HFFc6 (cell line): ENCODE data around the gene PHF21A. TPM values are rescaled to one million over a fixed set of nuclear protein-coding genes. Genes with fewer than 3 reads are reported as not detected.

ENCODE experiments used
- DNase-seq: peaks from one replicate; pipeline ENCODE4 v3.0.0-alpha.2; 2018
- H3K27ac Mint-ChIP-seq: 2 replicates; pipeline ENCODE4 v1.8.0; 2020; ENCODE audit warnings: mild to moderate bottlenecking, mixed read lengths
- H3K27me3 Mint-ChIP-seq: 2 replicates; pipeline ENCODE4 v1.8.0; 2021; ENCODE audit warnings: mild to moderate bottlenecking, moderate library complexity, mixed read lengths; ENCODE audit not compliant: insufficient read depth
- H3K36me3 Mint-ChIP-seq: 2 replicates; pipeline ENCODE4 v1.8.0; 2021; ENCODE audit warnings: low read depth, mixed read lengths
- H3K4me1 Mint-ChIP-seq: 2 replicates; pipeline ENCODE4 v1.8.0; 2020; ENCODE audit warnings: low read depth, mixed read lengths
- H3K4me3 Mint-ChIP-seq: 2 replicates; pipeline ENCODE4 v1.8.0; 2020; ENCODE audit warnings: mild to moderate bottlenecking, moderate library complexity, mixed read lengths
- H3K9me3 Mint-ChIP-seq: 2 replicates; pipeline ENCODE4 v1.8.0; 2020; ENCODE audit warnings: mild to moderate bottlenecking, mixed read lengths
- CTCF ChIP-seq: fragments of 200-600 bp; sonication (generic); IDR thresholded peaks from 2 replicates; pipeline ENCODE4 v1.5.0; 2021; ENCODE audit warnings: antibody characterized with exemption, mild to moderate bottlenecking
- total RNA-seq, 6 experiments: library from RNA; stranded (reverse); fragmentation: NEBNext Ultra II Directional; extraction: Animal tissue kit (Norgen Biotek cat#: 25700); gene quantifications; 2 replicates in 1 of 6; 3 replicates in 5 of 6; pipeline ENCODE4 v1.2.3, GENCODE V29; 2021

The PHF21A gene
- total RNA-seq, 6 experiments from 2014 or later = 25.5 to 32.4 (median 26.2) TPM

- Mint-ChIP-seq H3K36me3 (no peaks in the 10 kb centered on the region), H3K27me3 (peaks cover 4% of the 10 kb centered on the region), H3K4me3 (no peak overlapping the region), H3K4me1 (peaks cover 19% of the 10 kb centered on the region), H3K27ac (no peak overlapping the region), H3K9me3 (no peaks in the 10 kb centered on the region)
- no peak for TF ChIP-seq CTCF
- no peak for DNase-seq
Measured at GRCh38 chr11:45913942-45914635, 207.2 kb downstream of the PHF21A start.

- peaks cover 14% of the 10 kb centered on the region for H3K4me1 Mint-ChIP-seq
- H3K36me3 Mint-ChIP-seq = no peaks in the 10 kb centered on the region
- no peak for TF ChIP-seq CTCF
- peaks cover 4% of the 10 kb centered on the region for H3K27me3 Mint-ChIP-seq
- DNase-seq = no peak
- H3K4me3 Mint-ChIP-seq = no peak overlapping the region
- no peaks in the 10 kb centered on the region for H3K9me3 Mint-ChIP-seq
- no peak overlapping the region for H3K27ac Mint-ChIP-seq
Measured at GRCh38 chr11:45913514-45913913, 207.7 kb downstream of the PHF21A start.

- DNase-seq = no peak
- Mint-ChIP-seq H3K27ac (no peak overlapping the region), H3K9me3 (no peaks in the 10 kb centered on the region), H3K4me1 (peaks cover 6% of the 10 kb centered on the region; the same call in 1 of the 2 replicates), H3K36me3 (no peaks in the 10 kb centered on the region), H3K27me3 (no peaks in the 10 kb centered on the region; the same call in 1 of the 2 replicates), H3K4me3 (no peak overlapping the region)
- no peak for TF ChIP-seq CTCF
Measured at GRCh38 chr11:45910623-45911022, 210.6 kb downstream of the PHF21A start.

GRCh38 chr11:45909594-45910475 lies 211.4 kb downstream of the PHF21A start:
- Mint-ChIP-seq H3K27ac (no peak overlapping the region), H3K9me3 (no peaks in the 10 kb centered on the region), H3K4me3 (no peak overlapping the region), H3K36me3 (no peaks in the 10 kb centered on the region), H3K27me3 (no peaks in the 10 kb centered on the region; the same call in 1 of the 2 replicates), H3K4me1 (peaks cover 6% of the 10 kb centered on the region; the same call in 1 of the 2 replicates)
- no peak for DNase-seq
- no peak for TF ChIP-seq CTCF

- H3K4me1 Mint-ChIP-seq = peaks cover 6% of the 10 kb centered on the region; the same call in 1 of the 2 replicates
- no peaks in the 10 kb centered on the region for H3K36me3 Mint-ChIP-seq
- DNase-seq = no peak
- no peaks in the 10 kb centered on the region; the same call in 1 of the 2 replicates for H3K27me3 Mint-ChIP-seq
- no peak overlapping the region for H3K4me3 Mint-ChIP-seq
- no peaks in the 10 kb centered on the region for H3K9me3 Mint-ChIP-seq
- no peak for TF ChIP-seq CTCF
- no peak overlapping the region for H3K27ac Mint-ChIP-seq
Measured at GRCh38 chr11:45907911-45908370, 213.3 kb downstream of the PHF21A start.
